ENCODE results near the gene TENM4. TPM values are rescaled to one million over a fixed set of nuclear protein-coding genes. Genes with fewer than 3 reads are reported as not detected.

Gene TENM4
- total and polyA plus RNA-seq, 2 of the 13 experiments (the other 11 are each of a cell fraction or from before 2014, with no cell fraction given): not detected

DNA sequence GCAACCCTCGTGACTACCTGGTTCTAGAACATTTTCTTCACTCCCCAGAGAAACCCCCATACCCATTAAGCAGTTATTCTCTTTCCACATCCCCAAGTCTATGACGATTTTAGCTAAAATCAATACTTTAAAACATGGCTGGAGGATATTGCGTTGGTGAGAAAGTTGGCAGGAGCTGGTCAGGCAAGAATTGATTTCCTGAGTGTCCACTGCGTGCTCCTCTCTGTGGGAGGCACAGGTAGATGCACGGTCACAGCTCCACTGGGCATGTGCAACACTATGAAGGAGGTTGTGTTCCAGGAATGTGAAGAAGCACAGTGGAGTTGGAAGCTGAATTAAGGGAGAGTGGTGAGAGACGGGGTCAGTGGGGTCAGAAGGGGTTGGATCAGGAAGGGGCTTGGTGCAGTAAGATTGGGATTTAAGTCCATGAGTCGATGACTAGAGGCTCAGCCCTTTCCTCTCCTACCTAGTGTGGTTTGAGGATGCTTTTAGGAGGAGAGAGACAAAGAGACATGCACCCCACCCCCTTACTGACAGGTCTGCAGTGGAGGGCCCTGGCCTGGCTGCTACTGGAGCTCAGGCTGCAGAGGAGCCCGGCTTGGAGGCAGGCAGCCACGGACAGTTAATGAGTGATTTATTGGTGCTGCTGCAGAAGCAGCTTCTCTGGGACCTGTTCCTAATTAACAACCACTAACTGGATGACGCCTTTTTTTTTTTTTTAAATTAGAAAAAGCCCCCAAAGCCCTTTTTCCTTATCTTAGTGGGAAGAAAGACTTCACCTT lies 395.6 kb downstream of the TENM4 start (continued):
- TF ChIP-seq, protein P1, sequence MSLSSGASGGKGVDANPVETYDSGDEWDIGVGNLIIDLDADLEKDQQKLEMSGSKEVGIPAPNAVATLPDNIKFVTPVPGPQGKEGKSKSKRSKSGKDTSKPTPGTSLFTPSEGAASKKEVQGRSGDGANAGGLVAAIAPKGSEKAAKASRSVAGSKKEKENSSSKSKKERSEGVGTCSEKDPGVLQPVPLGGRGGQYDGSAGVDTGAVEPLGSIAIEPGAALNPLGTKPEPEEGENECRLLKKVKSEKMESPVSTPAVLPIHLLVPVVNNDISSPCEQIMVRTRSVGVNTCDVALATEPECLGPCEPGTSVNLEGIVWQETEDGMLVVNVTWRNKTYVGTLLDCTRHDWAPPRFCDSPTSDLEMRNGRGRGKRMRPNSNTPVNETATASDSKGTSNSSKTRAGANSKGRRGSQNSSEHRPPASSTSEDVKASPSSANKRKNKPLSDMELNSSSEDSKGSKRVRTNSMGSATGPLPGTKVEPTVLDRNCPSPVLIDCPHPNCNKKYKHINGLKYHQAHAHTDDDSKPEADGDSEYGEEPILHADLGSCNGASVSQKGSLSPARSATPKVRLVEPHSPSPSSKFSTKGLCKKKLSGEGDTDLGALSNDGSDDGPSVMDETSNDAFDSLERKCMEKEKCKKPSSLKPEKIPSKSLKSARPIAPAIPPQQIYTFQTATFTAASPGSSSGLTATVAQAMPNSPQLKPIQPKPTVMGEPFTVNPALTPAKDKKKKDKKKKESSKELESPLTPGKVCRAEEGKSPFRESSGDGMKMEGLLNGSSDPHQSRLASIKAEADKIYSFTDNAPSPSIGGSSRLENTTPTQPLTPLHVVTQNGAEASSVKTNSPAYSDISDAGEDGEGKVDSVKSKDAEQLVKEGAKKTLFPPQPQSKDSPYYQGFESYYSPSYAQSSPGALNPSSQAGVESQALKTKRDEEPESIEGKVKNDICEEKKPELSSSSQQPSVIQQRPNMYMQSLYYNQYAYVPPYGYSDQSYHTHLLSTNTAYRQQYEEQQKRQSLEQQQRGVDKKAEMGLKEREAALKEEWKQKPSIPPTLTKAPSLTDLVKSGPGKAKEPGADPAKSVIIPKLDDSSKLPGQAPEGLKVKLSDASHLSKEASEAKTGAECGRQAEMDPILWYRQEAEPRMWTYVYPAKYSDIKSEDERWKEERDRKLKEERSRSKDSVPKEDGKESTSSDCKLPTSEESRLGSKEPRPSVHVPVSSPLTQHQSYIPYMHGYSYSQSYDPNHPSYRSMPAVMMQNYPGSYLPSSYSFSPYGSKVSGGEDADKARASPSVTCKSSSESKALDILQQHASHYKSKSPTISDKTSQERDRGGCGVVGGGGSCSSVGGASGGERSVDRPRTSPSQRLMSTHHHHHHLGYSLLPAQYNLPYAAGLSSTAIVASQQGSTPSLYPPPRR (CRISPR knock-in tag; IDR thresholded peaks at IDR 0.05; ENCODE audit: borderline replicate concordance): no peak
- TF ChIP-seq ZNF510 (CRISPR knock-in tag; IDR thresholded peaks at IDR 0.05; ENCODE audit: low read depth) (no peak), ZNF335 (CRISPR knock-in tag; IDR thresholded peaks at IDR 0.05) (no peak), ATAD3A (CRISPR knock-in tag; IDR thresholded peaks at IDR 0.05) (no peak), CC2D1A (CRISPR knock-in tag; IDR thresholded peaks at IDR 0.05) (no peak)
- TF ChIP-seq, protein P2, sequence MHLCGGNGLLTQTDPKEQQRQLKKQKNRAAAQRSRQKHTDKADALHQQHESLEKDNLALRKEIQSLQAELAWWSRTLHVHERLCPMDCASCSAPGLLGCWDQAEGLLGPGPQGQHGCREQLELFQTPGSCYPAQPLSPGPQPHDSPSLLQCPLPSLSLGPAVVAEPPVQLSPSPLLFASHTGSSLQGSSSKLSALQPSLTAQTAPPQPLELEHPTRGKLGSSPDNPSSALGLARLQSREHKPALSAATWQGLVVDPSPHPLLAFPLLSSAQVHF (CRISPR knock-in tag; IDR thresholded peaks at IDR 0.05): no peak
- TF ChIP-seq, protein P3, sequence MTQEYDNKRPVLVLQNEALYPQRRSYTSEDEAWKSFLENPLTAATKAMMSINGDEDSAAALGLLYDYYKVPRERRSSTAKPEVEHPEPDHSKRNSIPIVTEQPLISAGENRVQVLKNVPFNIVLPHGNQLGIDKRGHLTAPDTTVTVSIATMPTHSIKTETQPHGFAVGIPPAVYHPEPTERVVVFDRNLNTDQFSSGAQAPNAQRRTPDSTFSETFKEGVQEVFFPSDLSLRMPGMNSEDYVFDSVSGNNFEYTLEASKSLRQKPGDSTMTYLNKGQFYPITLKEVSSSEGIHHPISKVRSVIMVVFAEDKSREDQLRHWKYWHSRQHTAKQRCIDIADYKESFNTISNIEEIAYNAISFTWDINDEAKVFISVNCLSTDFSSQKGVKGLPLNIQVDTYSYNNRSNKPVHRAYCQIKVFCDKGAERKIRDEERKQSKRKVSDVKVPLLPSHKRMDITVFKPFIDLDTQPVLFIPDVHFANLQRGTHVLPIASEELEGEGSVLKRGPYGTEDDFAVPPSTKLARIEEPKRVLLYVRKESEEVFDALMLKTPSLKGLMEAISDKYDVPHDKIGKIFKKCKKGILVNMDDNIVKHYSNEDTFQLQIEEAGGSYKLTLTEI (CRISPR knock-in tag; conservative IDR thresholded peaks at IDR 0.05): no peak

Measured in HepG2 (cell line).